HG02623 (cell line): ENCODE data around the gene ATP6V1G3.
A peak's percentile ranks its signal among the peaks of the same experiment; 100 is the strongest.
"Not testable (repeated sequence)": the region's sequence is repeated elsewhere in the genome, so short reads cannot be mapped to it uniquely, and the experiment has no call there.

ENCODE experiments used
- ATAC-seq: cut with Tn5 transposase; IDR thresholded peaks from one replicate; pipeline ENCODE4 v1.9.1; 2021; ENCODE audit warnings: moderate library complexity; ENCODE audit not compliant: unreplicated experiment

Gene ATP6V1G3

GRCh38 chr1:198543670-198544260, 3.3 kb upstream of the ATP6V1G3 start:
- ATAC-seq, result peak; percentile 97

- ATAC-seq, result no peak
Measured at GRCh38 chr1:198542632-198543031, 2.2 kb upstream of the ATP6V1G3 start.

GRCh38 chr1:198541737-198542136, 1.3 kb upstream of the ATP6V1G3 start:
- no peak for ATAC-seq

- ATAC-seq, result no peak
Measured at GRCh38 chr1:198538579-198539364, 1.7 kb downstream of the ATP6V1G3 start.

- no peak for ATAC-seq
Measured at GRCh38 chr1:198535631-198536030, 4.8 kb downstream of the ATP6V1G3 start.

- ATAC-seq, result no peak
Measured at GRCh38 chr1:198534548-198535418, 5.7 kb downstream of the ATP6V1G3 start.

GRCh38 chr1:198531891-198532290, 8.6 kb downstream of the ATP6V1G3 start:
- ATAC-seq, result no peak

GRCh38 chr1:198530953-198531352, 9.5 kb downstream of the ATP6V1G3 start:
- no peak for ATAC-seq

- no peak for ATAC-seq
Measured at GRCh38 chr1:198529414-198529813, 11.1 kb downstream of the ATP6V1G3 start.

GRCh38 chr1:198528364-198528763, 12.1 kb downstream of the ATP6V1G3 start:
- ATAC-seq, result no peak

- ATAC-seq, result no peak
Measured at GRCh38 chr1:198524556-198524955, 15.9 kb downstream of the ATP6V1G3 start.

- not testable (repeated sequence) for ATAC-seq
Measured at GRCh38 chr1:198524127-198524526, 16.4 kb downstream of the ATP6V1G3 start.

- ATAC-seq, result no peak
Measured at GRCh38 chr1:198523182-198523950, 17.1 kb downstream of the ATP6V1G3 start.

GRCh38 chr1:198520524-198521254, 19.8 kb downstream of the ATP6V1G3 start:
- ATAC-seq, result peak; percentile 90

- ATAC-seq, result no peak
Measured at GRCh38 chr1:198519639-198520501, 20.6 kb downstream of the ATP6V1G3 start.

GRCh38 chr1:198517623-198518199, 22.8 kb downstream of the ATP6V1G3 start:
- no peak for ATAC-seq

GRCh38 chr1:198500096-198500495, 40.4 kb downstream of the ATP6V1G3 start:
- no peak for ATAC-seq

GRCh38 chr1:198499588-198499987, 40.9 kb downstream of the ATP6V1G3 start:
- ATAC-seq, result no peak

GRCh38 chr1:198498881-198499280, 41.6 kb downstream of the ATP6V1G3 start:
- ATAC-seq, result no peak
